ENCODE measurements around the gene DHCR24. TPM values are rescaled to one million over a fixed set of nuclear protein-coding genes. Genes with fewer than 3 reads are reported as not detected.

DHCR24 gene
- total RNA-seq, 1 donor from 2014 or later: 181 TPM

GRCh38 chr1:54845772-54846171 is 41.2 kb downstream of the DHCR24 start:
- Mint-ChIP-seq H3K27ac (ENCODE audit: unreplicated experiment) (no peak overlapping the region), H3K36me3 (ENCODE audit: low read depth, unreplicated experiment) (peaks cover 26% of the 10 kb centered on the region), H3K4me1 (ENCODE audit: unreplicated experiment) (no peaks in the 10 kb centered on the region), H3K4me3 (ENCODE audit: unreplicated experiment) (no peak overlapping the region), H3K9me3 (ENCODE audit: unreplicated experiment) (no peaks in the 10 kb centered on the region), H3K27me3 (ENCODE audit: unreplicated experiment) (peaks cover 2% of the 10 kb centered on the region)
- TF ChIP-seq CTCF (IDR thresholded peaks at IDR 0.05; ENCODE audit: unreplicated experiment): no peak
- DNase-seq (ENCODE audit: low spot score): no peak

- Mint-ChIP-seq H3K27me3 (ENCODE audit: unreplicated experiment) (peaks cover 2% of the 10 kb centered on the region), H3K27ac (ENCODE audit: unreplicated experiment) (no peak overlapping the region), H3K9me3 (ENCODE audit: unreplicated experiment) (no peaks in the 10 kb centered on the region), H3K36me3 (ENCODE audit: low read depth, unreplicated experiment) (peaks cover 14% of the 10 kb centered on the region), H3K4me1 (ENCODE audit: unreplicated experiment) (no peaks in the 10 kb centered on the region), H3K4me3 (ENCODE audit: unreplicated experiment) (no peak overlapping the region)
- no peak for TF ChIP-seq CTCF (IDR thresholded peaks at IDR 0.05; ENCODE audit: unreplicated experiment)
- DNase-seq (ENCODE audit: low spot score): no peak
These were observed 42.4 kb downstream of the DHCR24 start for GRCh38 chr1:54844564-54844963.

DNA sequence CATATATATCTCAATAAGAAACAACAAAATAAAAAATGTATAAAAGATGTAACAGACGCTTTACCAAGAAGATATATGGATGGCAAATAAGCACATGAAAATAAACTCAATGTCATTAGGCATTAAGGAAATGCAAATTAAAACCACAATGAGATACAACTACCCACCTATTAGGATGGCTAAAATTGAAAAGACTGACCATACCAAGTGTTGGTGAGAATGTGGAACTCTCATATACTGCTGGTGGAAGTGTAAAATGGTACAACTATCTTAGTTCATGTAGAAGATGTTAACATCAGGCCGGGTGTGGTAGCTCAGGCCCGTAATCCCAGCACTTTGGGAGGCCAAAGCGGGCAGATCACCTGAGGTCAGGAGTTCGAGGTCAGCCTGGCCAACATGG is 43.5 kb downstream of the DHCR24 start:
- DNase-seq (ENCODE audit: low spot score): no peak
- Mint-ChIP-seq H3K36me3 (ENCODE audit: low read depth, unreplicated experiment) (peaks cover 5% of the 10 kb centered on the region), H3K27me3 (ENCODE audit: unreplicated experiment) (peaks cover 2% of the 10 kb centered on the region), H3K27ac (ENCODE audit: unreplicated experiment) (no peak overlapping the region), H3K9me3 (ENCODE audit: unreplicated experiment) (no peaks in the 10 kb centered on the region), H3K4me3 (ENCODE audit: unreplicated experiment) (no peak overlapping the region), H3K4me1 (ENCODE audit: unreplicated experiment) (no peaks in the 10 kb centered on the region)
- TF ChIP-seq CTCF (IDR thresholded peaks at IDR 0.05; ENCODE audit: unreplicated experiment): no peak

DNA sequence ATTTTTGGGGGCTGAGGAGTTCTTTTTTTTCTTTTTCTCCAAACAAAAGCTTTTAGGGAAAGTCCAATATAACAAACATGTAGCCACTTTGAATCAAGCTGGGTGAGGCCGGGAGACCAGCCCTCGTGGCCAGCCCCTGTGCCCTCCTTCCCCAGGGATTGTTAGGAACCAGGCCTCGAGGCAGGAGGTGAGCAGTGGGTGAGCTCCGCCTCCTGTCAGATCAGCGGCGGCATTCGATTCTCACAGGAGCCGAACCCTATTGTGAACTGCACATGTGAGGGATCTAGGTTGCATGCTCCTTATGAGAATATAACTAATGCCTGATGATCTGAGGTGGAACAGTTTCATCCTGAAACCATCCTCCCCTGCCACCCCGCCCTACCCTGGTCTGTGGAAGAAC is 44.0 kb downstream of the DHCR24 start:
- no peak overlapping the region for H3K27ac Mint-ChIP-seq (ENCODE audit: unreplicated experiment)
- no peak for DNase-seq (ENCODE audit: low spot score)
- H3K36me3 Mint-ChIP-seq (ENCODE audit: low read depth, unreplicated experiment): peaks cover 2% of the 10 kb centered on the region
- H3K9me3 Mint-ChIP-seq (ENCODE audit: unreplicated experiment): no peaks in the 10 kb centered on the region
- no peaks in the 10 kb centered on the region for H3K27me3 Mint-ChIP-seq (ENCODE audit: unreplicated experiment)
- no peaks in the 10 kb centered on the region for H3K4me1 Mint-ChIP-seq (ENCODE audit: unreplicated experiment)
- H3K4me3 Mint-ChIP-seq (ENCODE audit: unreplicated experiment): no peak overlapping the region
- TF ChIP-seq CTCF (IDR thresholded peaks at IDR 0.05; ENCODE audit: unreplicated experiment): no peak

- Mint-ChIP-seq H3K4me3 (ENCODE audit: unreplicated experiment) (no peak overlapping the region), H3K27me3 (ENCODE audit: unreplicated experiment) (no peaks in the 10 kb centered on the region), H3K4me1 (ENCODE audit: unreplicated experiment) (no peaks in the 10 kb centered on the region), H3K9me3 (ENCODE audit: unreplicated experiment) (no peaks in the 10 kb centered on the region), H3K36me3 (ENCODE audit: low read depth, unreplicated experiment) (peaks cover 2% of the 10 kb centered on the region), H3K27ac (ENCODE audit: unreplicated experiment) (no peak overlapping the region)
- DNase-seq (ENCODE audit: low spot score): no peak
- TF ChIP-seq CTCF (IDR thresholded peaks at IDR 0.05; ENCODE audit: unreplicated experiment): no peak
These were observed 44.6 kb downstream of the DHCR24 start for GRCh38 chr1:54842206-54842915.
